Sigmoid colon (tissue), 7 donors: ENCODE data around the gene CAV3. TPM values are rescaled to one million over a fixed set of nuclear protein-coding genes. Genes with fewer than 3 reads are reported as not detected.
"Not testable (repeated sequence)": the region's sequence is repeated elsewhere in the genome, so short reads cannot be mapped to it uniquely, and the experiment has no call there.

Experiments
- DNase-seq: peaks from one replicate; pipeline ENCODE4 v3.0.0-alpha.2; 2019
- H3K27ac ChIP-seq, 4 donors: fragments of 200-600 bp; sonication (generic); one replicate each; pipeline ENCODE4 v1.5.1; 2016 to 2019; ENCODE audit warnings: mild to moderate bottlenecking in 1 of 4
- H3K27me3 ChIP-seq, 3 donors: fragments of 200-600 bp; sonication (generic); one replicate each; pipeline ENCODE4 v1.5.1; 2019; ENCODE audit warnings: mild to moderate bottlenecking in 1 of 3
- H3K36me3 ChIP-seq, 4 donors: fragments of 200-600 bp; sonication (generic); one replicate each; pipeline ENCODE4 v1.5.1; 2016 to 2019
- H3K4me1 ChIP-seq, 4 donors: fragments of 200-600 bp; sonication (generic); one replicate each; pipeline ENCODE4 v1.5.1; 2017 to 2019
- H3K4me3 ChIP-seq, 4 donors: fragments of 200-600 bp; sonication (generic); one replicate each; pipeline ENCODE4 v1.5.1; 2017 to 2019; ENCODE audit warnings: mild to moderate bottlenecking in 2 of 4, moderate library complexity in 1 of 4
- H3K9me3 ChIP-seq, 4 donors: fragments of 200-600 bp in 3 of 4; sonication (generic) in 3 of 4; one replicate each; pipeline versions ENCODE4 v1.5.1 to v1.6.1; 2013 to 2019
- CTCF ChIP-seq, 4 experiments: fragments of 450-650 bp in 3 of 4; fragments of 200-600 bp in 1 of 4; IDR thresholded peaks; one replicate each; pipeline ENCODE4 v1.5.1; 2016 to 2019; ENCODE audit warnings: antibody characterized with exemption in 4 of 4, mild to moderate bottlenecking in 3 of 4, moderate library complexity in 2 of 4
- EP300 ChIP-seq, 4 donors: sonication (generic); formaldehyde crosslinking; IDR thresholded peaks; one replicate each; pipeline ENCODE4 v1.6.1; 2017; ENCODE audit warnings: antibody characterized with exemption in 4 of 4
- POLR2A ChIP-seq, 2 donors: fragments of 450-650 bp; IDR thresholded peaks; one replicate each; pipeline ENCODE4 v1.6.1; 2016; ENCODE audit warnings: antibody characterized with exemption in 2 of 2, mild to moderate bottlenecking in 2 of 2, moderate library complexity in 2 of 2
- POLR2AphosphoS5 ChIP-seq, 4 donors: sonication (generic); formaldehyde crosslinking; IDR thresholded peaks; one replicate each; pipeline ENCODE4 v1.6.1; 2017; ENCODE audit warnings: antibody characterized with exemption in 4 of 4
- WGBS, 2 donors: extraction: QIAGEN DNeasy Blood & Tissue Kit; methylation state at CpG; one replicate each; pipeline ENCODE4 v1.1.7; 2013; 5-methylcytosine and 5-hydroxymethylcytosine counted together
- intact Hi-C: fragments of 100-400 bp; cut with DNase I; formaldehyde crosslinking; loops from one replicate; pipeline ENCODE4 v1.15.1; 2023
- polyA plus RNA-seq, 3 donors: library from polyadenylated mRNA; stranded (reverse); fragments of 200-250 nt; gene quantifications; one replicate each; pipeline ENCODE4 v1.2.3, GENCODE V29; 2013
- total RNA-seq, 4 donors: library from RNA; depleted of rRNA; stranded (reverse); fragments of >200 nt; gene quantifications; one replicate each; pipeline ENCODE4 v1.1.0, GENCODE V29; 2016
- donor health status: healthy with polysubstance abuse.
- donor health status: Bipolar disorder and iron deficiency.
- donor health status: healthy.

CAV3 gene
- total and polyA plus RNA-seq, 7 donors: 0.06 to 0.60 TPM; not detected in 5

GRCh38 chr3:8709801-8710507, 23.6 kb upstream of the CAV3 start:
- Histone ChIP-seq H3K27ac (no peak overlapping the region), H3K9me3 (no peaks in the 10 kb centered on the region), H3K4me3 (no peak overlapping the region), H3K27me3 (no peaks in the 10 kb centered on the region), H3K36me3 (no peaks in the 10 kb centered on the region), H3K4me1 (no peaks in the 10 kb centered on the region)
- 55 to 71% methylated on average over 8 of the region's 8 CpGs for WGBS, 2 donors
- TF ChIP-seq POLR2AphosphoS5 (IDR thresholded peaks at IDR 0.05) (no peak), EP300 (IDR thresholded peaks at IDR 0.05) (no peak), CTCF (IDR thresholded peaks at IDR 0.05) (no peak), POLR2A (IDR thresholded peaks at IDR 0.05) (no peak)
- no peak for DNase-seq
- intact Hi-C loops: no loop called here

GRCh38 chr3:8712045-8712907, 21.3 kb upstream of the CAV3 start:
- DNase-seq: no peak
- H3K27ac ChIP-seq: no peak overlapping the region
- intact Hi-C loops: no loop called here
- no peak for TF ChIP-seq POLR2A (IDR thresholded peaks at IDR 0.05)
- no peak for TF ChIP-seq EP300 (IDR thresholded peaks at IDR 0.05)
- TF ChIP-seq CTCF (IDR thresholded peaks at IDR 0.05): no peak
- TF ChIP-seq POLR2AphosphoS5 (IDR thresholded peaks at IDR 0.05): no peak
- 47 to 50% methylated on average over 9 of the region's 9 CpGs for WGBS, 2 donors
- H3K27me3 ChIP-seq: no peaks in the 10 kb centered on the region
- H3K4me1 ChIP-seq: no peaks in the 10 kb centered on the region
- H3K36me3 ChIP-seq: no peaks in the 10 kb centered on the region
- no peak overlapping the region for H3K4me3 ChIP-seq
- H3K9me3 ChIP-seq: no peaks in the 10 kb centered on the region

GRCh38 chr3:8712908-8713255, 20.7 kb upstream of the CAV3 start:
- no peak overlapping the region for H3K4me3 ChIP-seq
- no peaks in the 10 kb centered on the region for H3K9me3 ChIP-seq
- no peaks in the 10 kb centered on the region for H3K36me3 ChIP-seq
- H3K27me3 ChIP-seq: no peaks in the 10 kb centered on the region
- DNase-seq: no peak
- H3K27ac ChIP-seq: no peak overlapping the region
- intact Hi-C loops: no loop called here
- no peaks in the 10 kb centered on the region for H3K4me1 ChIP-seq
- TF ChIP-seq POLR2AphosphoS5 (IDR thresholded peaks at IDR 0.05) (no peak), EP300 (IDR thresholded peaks at IDR 0.05) (no peak), POLR2A (IDR thresholded peaks at IDR 0.05) (no peak), CTCF (IDR thresholded peaks at IDR 0.05) (no peak)
- 76 to 79% methylated on average over 2 of the region's 2 CpGs for WGBS, 2 donors

GRCh38 chr3:8713901-8714759, 19.5 kb upstream of the CAV3 start:
- Histone ChIP-seq H3K27me3 (no peaks in the 10 kb centered on the region), H3K4me1 (no peaks in the 10 kb centered on the region), H3K36me3 (no peaks in the 10 kb centered on the region), H3K4me3 (no peak overlapping the region), H3K27ac (no peak overlapping the region), H3K9me3 (no peaks in the 10 kb centered on the region)
- intact Hi-C loops: no loop called here
- TF ChIP-seq POLR2A (IDR thresholded peaks at IDR 0.05) (no peak), CTCF (IDR thresholded peaks at IDR 0.05) (no peak), POLR2AphosphoS5 (IDR thresholded peaks at IDR 0.05) (no peak), EP300 (IDR thresholded peaks at IDR 0.05) (no peak)
- DNase-seq: no peak
- 76 to 78% methylated on average over 14 of the region's 14 CpGs for WGBS, 2 donors

- H3K4me3 ChIP-seq, H3K27ac ChIP-seq, H3K27me3 ChIP-seq, intact Hi-C loops, H3K9me3 ChIP-seq, H3K36me3 ChIP-seq, DNase-seq, H3K4me1 ChIP-seq: not testable (repeated sequence)
- 88 to 93% methylated on average over 12 of the region's 12 CpGs for WGBS, 2 donors
These were observed 17.8 kb upstream of the CAV3 start for GRCh38 chr3:8715757-8716156.
